HG03025 (cell line): ENCODE data around the gene NSD2.
"Not testable (repeated sequence)": the region's sequence is repeated elsewhere in the genome, so short reads cannot be mapped to it uniquely, and the experiment has no call there.

Source experiments
- ATAC-seq: cut with Tn5 transposase; IDR thresholded peaks from one replicate; pipeline ENCODE4 v1.9.1; 2021; ENCODE audit warnings: mild to moderate bottlenecking, moderate library complexity; ENCODE audit not compliant: unreplicated experiment, low FRiP score

NSD2 gene

GRCh38 chr4:2024683-2025082, 153.5 kb downstream of the NSD2 start:
- ATAC-seq: no peak

GRCh38 chr4:2025817-2026216, 154.6 kb downstream of the NSD2 start:
- no peak for ATAC-seq

GRCh38 chr4:2027120-2027519, 155.9 kb downstream of the NSD2 start:
- not testable (repeated sequence) for ATAC-seq

- not testable (repeated sequence) for ATAC-seq
Observed at GRCh38 chr4:2031161-2031560, 160.0 kb downstream of the NSD2 start.
